Limb (tissue), 2 donors: ENCODE measurements around the gene CD8A.
"Not testable (repeated sequence)": the region's sequence is repeated elsewhere in the genome, so short reads cannot be mapped to it uniquely, and the experiment has no call there.

Experiments
- DNase-seq, 2 donors: peaks; one replicate each; pipeline ENCODE4 v3.0.0-alpha.2; 2016; ENCODE audit errors: extremely low spot score in 2 of 2

CD8A gene

DNA sequence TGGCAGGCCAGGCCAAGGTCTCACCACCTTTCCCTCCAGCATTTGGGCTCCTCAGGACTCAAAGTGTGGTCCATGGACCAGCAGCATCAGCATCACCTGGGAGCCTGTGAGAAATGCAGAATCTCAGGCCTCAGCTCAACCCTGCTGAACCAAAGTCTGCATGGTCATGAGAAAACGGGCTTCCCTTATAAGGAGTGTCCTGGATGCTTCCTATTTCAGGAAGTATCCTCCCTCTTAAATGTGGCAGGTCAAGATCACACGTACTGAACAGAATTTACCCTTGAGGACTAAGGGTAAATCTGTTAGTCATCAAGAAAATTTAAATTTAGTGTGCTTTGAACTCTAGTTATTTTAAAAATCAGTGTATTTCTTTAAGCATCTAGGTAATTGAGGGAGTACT, 11.8 kb downstream of the CD8A start:
- no peak for DNase-seq

DNA sequence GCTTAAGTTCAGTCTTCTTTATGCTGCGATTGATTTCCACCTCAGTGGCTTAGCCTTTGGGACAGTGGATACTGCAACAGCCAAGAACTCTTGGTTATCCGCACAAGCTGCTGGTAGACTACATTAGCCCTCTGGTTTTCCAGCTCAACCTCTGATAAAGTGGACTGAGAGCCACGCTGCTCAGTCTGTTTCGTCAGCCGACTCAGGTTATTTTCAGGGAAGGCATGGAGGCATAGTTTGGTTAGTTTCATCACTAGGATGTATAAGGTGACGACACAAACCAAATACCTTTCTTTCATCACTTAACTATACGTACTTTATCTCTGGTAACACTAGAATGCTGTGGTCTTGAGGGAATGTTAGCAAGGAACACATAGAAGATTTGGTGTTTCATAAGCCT, 14.2 kb downstream of the CD8A start:
- DNase-seq, result no peak

GRCh38 chr2:86775338-86775737, 15.4 kb downstream of the CD8A start:
- no peak for DNase-seq

DNA sequence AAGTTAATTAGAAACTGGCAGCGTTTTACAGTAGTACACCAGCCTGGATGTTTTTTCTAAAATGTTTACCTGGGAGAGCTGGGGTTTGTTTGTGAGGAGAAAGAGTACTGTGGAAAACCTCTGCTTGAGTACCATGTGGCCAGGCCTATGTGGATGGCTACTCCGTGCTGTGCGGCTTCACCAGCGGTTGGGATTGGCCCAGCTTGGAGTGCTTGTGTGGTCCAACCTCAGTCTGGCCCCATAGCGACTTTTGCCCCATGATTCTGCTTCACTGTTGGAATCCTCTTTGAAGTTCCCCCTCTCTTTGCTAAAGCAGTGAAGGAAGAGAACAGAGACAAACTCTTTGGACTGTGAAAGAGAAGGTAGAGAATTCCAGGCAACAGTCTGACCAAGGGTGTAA, 15.9 kb downstream of the CD8A start:
- no peak for DNase-seq

DNA sequence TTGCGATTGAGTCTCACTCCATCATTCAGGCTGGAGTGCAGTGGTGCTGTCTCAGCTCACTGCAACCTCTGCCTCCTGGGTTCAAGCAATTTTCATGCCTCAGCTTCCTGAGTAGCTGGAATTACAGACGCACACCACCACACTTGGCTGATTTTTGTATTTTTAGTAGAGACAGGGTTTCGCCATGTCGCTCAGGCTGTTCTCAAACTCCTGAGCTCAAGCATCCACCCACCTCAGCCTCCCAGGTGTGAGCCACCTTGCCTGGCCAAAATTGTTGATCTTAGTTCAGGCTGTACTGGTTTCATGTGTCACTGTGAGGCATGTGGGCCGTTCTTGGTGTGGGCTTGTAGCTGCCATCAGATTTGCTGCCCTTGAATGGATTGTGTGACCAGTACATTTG, 18.1 kb downstream of the CD8A start:
- DNase-seq, result no peak

DNA sequence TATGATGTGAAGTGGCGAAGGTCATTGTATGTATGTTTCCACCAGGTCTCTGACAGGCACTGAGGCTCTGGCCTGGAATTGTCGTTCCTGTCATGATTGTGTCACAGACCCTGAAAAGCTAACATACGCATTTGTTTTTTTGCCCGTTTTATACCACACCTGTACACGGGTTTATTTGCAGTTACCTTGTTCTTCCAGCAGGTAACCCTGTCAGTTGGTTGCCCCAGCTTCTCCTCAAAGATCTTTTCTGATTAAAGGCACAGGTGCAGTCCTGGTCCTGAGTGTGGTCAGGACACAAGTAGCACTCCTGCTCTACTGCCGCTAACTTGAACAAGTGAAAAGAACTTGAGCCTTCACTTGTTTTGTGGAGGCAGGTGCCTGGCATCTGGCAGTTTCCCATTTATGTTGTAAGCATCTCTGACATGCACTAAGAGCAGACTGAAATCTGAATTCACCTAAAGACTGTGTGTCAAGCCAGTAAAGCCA, 19.9 kb downstream of the CD8A start:
- DNase-seq, result no peak

GRCh38 chr2:86769838-86770237, 20.9 kb downstream of the CD8A start:
- no peak for DNase-seq

GRCh38 chr2:86768189-86768949, 22.3 kb downstream of the CD8A start:
- no peak for DNase-seq

DNA sequence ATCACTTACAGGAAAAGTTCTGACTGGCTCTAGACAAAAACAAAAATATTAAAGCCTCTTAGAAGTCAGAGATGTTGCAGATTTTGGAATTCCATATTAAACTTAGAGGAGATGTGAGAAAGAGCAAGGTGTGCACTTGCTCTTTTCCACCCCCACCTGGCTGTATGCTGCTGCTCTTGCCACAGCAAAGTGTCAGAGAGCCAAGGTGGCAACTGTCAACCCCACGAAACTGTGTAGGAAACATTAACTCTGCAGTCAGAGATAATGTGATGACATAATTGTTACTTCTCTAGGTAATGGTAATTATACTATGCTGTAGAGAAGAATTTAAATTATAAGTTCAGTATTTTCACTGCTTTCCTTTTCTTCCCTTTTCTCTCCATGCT, 25.4 kb downstream of the CD8A start:
- DNase-seq, result no peak

DNA sequence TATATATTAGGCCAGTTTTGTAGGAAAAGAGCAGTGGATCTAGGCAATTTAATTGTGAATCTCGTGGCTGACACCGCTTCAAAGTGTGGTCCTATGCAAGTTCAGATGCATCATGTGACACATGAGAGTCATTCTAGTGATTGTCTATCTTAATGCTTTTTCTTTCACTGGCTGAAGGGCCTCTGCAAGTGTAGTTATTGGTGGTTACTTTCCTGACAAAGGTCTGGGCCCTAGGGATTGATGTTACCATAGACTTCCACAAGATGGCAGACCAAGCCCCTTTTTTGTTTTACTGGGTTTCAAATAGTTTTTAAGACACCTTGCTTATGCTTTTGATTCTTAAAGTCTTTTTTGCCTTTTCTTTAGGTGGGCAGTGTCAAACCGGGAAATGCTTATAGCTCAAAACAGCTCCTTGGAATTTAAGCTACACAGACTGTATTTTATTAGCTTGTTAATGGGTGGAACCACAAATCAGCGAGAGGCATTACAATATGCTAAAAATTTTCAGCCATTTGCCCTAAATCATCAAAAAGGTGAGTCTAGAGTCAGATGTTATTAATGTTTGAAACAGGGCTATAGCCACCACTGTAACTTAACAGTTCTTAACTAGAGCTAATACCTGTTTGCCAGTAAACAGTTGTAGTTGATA, 25.9 kb downstream of the CD8A start:
- DNase-seq, result peak in 1 of 2 donors; percentile 48

GRCh38 chr2:86760371-86760770, 30.3 kb downstream of the CD8A start:
- DNase-seq, result no peak

DNA sequence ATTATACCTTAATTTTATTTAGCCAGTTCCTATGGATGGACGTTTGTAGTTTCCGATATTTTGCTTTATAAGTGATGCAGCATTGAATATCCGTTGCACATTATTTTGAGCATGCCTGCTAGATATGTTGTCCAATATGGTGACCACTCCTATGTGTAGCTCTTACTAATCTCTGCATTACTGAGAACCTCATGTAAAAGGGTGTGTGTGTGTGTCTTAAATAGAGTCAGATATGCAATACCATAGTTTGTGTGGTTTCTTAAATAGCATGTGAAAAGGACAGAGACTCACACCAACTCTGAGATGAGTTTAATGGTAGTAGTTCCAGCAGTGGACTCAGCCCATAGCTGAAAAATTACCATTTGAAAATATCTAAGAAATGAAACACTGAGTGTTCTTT, 32.3 kb downstream of the CD8A start:
- DNase-seq, result no peak

DNA sequence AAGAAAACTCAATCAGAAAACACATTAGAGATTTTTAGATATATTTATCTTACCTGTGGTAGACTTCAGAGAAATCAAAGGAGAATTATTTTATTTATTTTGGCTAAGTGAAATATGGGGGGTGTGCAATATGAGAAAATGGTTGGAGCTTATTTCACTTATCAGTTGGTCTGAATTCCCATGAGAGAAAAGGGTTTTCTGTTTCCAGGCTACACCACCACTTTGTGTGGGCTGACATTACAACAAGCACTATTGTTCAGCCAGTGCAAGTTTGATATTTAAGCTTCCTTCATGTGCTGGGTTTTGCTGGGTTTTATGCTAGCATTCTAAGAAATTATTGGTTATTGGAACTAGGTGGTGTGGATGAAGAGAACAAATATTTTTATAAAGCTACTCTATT, 37.1 kb downstream of the CD8A start:
- DNase-seq, result no peak

DNA sequence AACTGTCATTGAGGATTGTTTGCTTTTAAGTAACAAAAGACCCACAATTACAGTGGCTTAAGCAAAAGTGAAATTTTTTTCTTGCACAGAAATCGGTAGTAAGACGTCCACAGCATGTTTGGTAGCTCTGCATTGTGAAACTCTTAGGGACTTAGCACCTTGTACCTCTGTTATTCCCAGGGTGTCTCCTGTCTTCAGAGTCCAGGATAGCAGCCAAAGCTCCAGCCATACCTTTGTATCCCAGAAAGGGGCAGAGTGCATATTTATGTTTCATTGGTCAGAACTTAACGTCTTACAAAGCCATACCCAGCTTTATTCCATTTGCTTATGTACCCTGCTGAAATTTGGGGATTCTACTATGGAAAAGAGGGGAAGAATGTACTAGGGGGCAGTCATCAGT, 37.8 kb downstream of the CD8A start:
- DNase-seq, result no peak

- no peak for DNase-seq
Measured at GRCh38 chr2:86751778-86752177, 38.9 kb downstream of the CD8A start.

DNA sequence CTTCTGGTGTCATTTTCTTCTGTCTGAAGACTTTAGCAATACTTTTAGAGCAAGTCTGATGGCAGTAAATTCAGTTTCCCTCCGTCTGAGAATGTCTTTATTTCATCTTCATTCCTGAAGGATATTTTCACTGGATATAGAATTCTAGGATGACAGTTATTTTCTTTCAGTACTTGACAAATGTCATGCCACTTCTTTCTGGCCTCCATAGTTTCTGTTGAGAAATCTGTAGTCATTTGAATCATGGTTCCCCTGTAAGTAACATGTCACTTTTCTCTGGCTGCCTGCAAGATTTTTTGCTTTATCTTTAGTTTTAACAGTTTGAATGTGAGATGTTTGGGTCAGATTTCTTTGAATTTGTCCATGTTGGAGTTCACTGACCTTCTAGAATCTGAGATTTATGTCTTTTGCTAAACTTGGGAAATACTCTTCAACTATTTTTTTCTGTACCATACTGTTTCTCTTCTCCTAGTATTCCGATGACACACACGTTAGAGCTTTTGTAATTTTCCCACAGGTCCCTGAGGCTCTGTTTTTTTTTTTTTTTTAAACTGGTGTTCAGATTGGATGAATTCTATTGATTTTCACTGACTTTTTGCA, 40.4 kb downstream of the CD8A start:
- DNase-seq, result no peak

GRCh38 chr2:86747711-86748639, 42.7 kb downstream of the CD8A start:
- DNase-seq, result no peak

DNA sequence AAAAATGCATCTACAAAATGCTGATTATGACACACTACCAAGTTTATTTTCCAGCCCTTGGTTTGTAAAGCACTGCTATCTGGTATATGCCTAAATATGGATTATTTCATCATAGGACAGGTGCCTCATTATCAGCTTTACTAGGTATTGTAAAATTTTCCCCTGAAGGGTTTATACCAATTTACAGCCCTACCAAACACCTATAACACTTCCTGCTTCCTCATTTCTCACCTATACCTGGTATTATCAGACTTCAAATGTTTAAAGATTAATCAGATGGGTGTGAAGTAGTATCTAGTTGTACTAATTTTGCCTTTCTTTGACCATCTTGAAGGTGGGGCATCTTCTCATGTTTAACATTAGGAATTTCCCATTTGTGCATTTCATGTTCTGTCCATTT, 43.8 kb downstream of the CD8A start:
- DNase-seq, result no peak

GRCh38 chr2:86744152-86744551, 46.6 kb downstream of the CD8A start:
- DNase-seq, result no peak

- DNase-seq, result not testable (repeated sequence)
Measured at GRCh38 chr2:86741889-86742498, 48.7 kb downstream of the CD8A start.

DNA sequence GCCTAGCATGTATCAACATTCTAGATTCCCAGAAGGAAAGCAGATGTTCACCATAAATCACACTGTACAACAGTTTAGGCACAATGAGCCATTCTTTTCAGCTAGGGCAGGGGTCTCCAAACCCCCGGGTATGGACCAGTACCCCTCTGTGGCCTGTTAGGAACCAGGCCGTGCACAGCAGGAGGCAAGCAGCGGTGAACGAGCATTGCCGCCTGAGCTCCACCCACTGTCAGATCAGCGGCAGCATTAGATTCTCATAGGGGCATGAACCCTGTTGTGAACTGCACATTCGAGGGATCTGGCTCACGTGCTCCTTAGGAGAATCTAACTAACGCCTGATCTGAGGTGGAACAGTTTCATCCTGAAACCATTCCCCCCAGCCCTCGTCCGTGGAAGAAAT, 50.8 kb downstream of the CD8A start:
- DNase-seq, result not testable (repeated sequence)
